Keratinocyte (primary cell): ENCODE results near the gene BTBD6. TPM values are rescaled to one million over a fixed set of nuclear protein-coding genes. Genes with fewer than 3 reads are reported as not detected.

Experiments
- DNase-seq: peaks from one replicate; pipeline ENCODE4 v3.0.0-alpha.2; 2011; ENCODE audit warnings: low read depth, missing footprints, low spot score
- FAIRE-seq: peaks from 2 replicates; lab custom pipeline; 2011; peaks lifted over from hg19 to GRCh38; lab: Jason Lieb, UNC
- H2AFZ ChIP-seq: 2 replicates; pipeline ENCODE4 v1.6.0; 2012; ENCODE audit warnings: low read length, control low read depth, inconsistent platforms; ENCODE audit not compliant: control insufficient read depth
- H3K27ac ChIP-seq: 2 replicates; pipeline ENCODE4 v1.5.1; 2011; ENCODE audit warnings: low read length; ENCODE audit not compliant: control insufficient read depth, insufficient read depth
- H3K27me3 ChIP-seq: 3 replicates; pipeline ENCODE4 v1.6.0; 2011; ENCODE audit warnings: low read length; ENCODE audit not compliant: control insufficient read depth, insufficient read depth; ENCODE audit errors: extremely low read depth
- H3K36me3 ChIP-seq, 2 experiments: 2 replicates in 1 of 2; 3 replicates in 1 of 2; pipeline ENCODE4 v1.5.1; 2011; ENCODE audit warnings: low read length in 2 of 2, mild to moderate bottlenecking in 1 of 2; ENCODE audit not compliant: control insufficient read depth in 2 of 2, insufficient read depth in 2 of 2; ENCODE audit errors: extremely low read depth in 1 of 2
- H3K4me1 ChIP-seq: 3 replicates; pipeline ENCODE4 v1.5.1; 2011; ENCODE audit warnings: low read length; ENCODE audit not compliant: control insufficient read depth, insufficient read depth; ENCODE audit errors: extremely low read depth
- H3K4me2 ChIP-seq: 3 replicates; pipeline ENCODE4 v1.6.0; 2011; ENCODE audit warnings: low read depth, low read length; ENCODE audit not compliant: control insufficient read depth, insufficient read depth; ENCODE audit errors: extremely low read depth
- H3K4me3 ChIP-seq, 3 experiments: fragments of 200-600 bp in 1 of 3; sonication (generic) in 1 of 3; 2 replicates in 2 of 3; 3 replicates in 1 of 3; pipeline ENCODE4 v1.5.1; 2011 to 2016; ENCODE audit warnings: low read length in 3 of 3, mild to moderate bottlenecking in 3 of 3, control low read depth in 2 of 3, inconsistent platforms in 1 of 3, low read depth in 1 of 3, mixed read lengths in 1 of 3, mixed run types in 1 of 3, moderate library complexity in 1 of 3; ENCODE audit not compliant: control insufficient read depth in 2 of 3, insufficient read depth in 2 of 3; ENCODE audit errors: extremely low read depth in 1 of 3
- H3K79me2 ChIP-seq: 2 replicates; pipeline ENCODE4 v1.6.0; 2012; ENCODE audit warnings: low read length; ENCODE audit not compliant: control insufficient read depth, insufficient read depth
- H3K9ac ChIP-seq: 3 replicates; pipeline ENCODE4 v1.6.0; 2011; ENCODE audit warnings: low read length; ENCODE audit not compliant: control insufficient read depth, insufficient read depth; ENCODE audit errors: extremely low read depth
- H3K9me1 ChIP-seq: 3 replicates; pipeline ENCODE4 v1.6.0; 2011; ENCODE audit warnings: low read length; ENCODE audit not compliant: control insufficient read depth, insufficient read depth; ENCODE audit errors: extremely low read depth
- H3K9me3 ChIP-seq: 2 replicates; pipeline ENCODE4 v1.5.1; 2012; ENCODE audit warnings: low read depth, low read length; ENCODE audit not compliant: control insufficient read depth
- H4K20me1 ChIP-seq: 3 replicates; pipeline ENCODE4 v1.6.0; 2011; ENCODE audit warnings: low read length; ENCODE audit not compliant: control insufficient read depth, insufficient read depth; ENCODE audit errors: extremely low read depth
- EZH2 ChIP-seq: IDR thresholded peaks from one replicate; pipeline ENCODE4 v1.6.1; 2012; ENCODE audit warnings: inconsistent platforms, mild to moderate bottlenecking, low read length, moderate library complexity
- dilution Hi-C: fragments of 300-500 bp; cut with MboI; formaldehyde crosslinking; loops from one replicate; pipeline ENCODE4 v1.7.0; 2020; ENCODE audit warnings: low sequenced_read_pairs; ENCODE audit not compliant: extremely low pct_ligation_motif_present
- polyA plus RNA-seq, 5 experiments: library from polyadenylated mRNA; depleted of rRNA in 3 of 5; stranded (reverse) in 3 of 5; stranded (forward) in 1 of 5; unstranded in 1 of 5; fragments of >200 nt; gene quantifications; 1 replicate in 1 of 5; 2 replicates in 3 of 5; 3 replicates in 1 of 5; pipeline versions ENCODE4 v1.2.1 to v1.2.3, GENCODE V29; 2011 to 2012; ENCODE audit warnings: missing spikeins in 2 of 5, low read depth in 1 of 5, low replicate concordance in 1 of 5
- TF ChIP-seq, protein P1 (sequence below), 3 experiments: IDR thresholded peaks in 1 of 3; conservative IDR thresholded peaks in 1 of 3; optimal IDR thresholded peaks in 1 of 3; 2 replicates in 2 of 3; 3 replicates in 1 of 3; pipeline versions ENCODE3 to v1.5.1; 2011; ENCODE audit warnings: low read length in 3 of 3, mild to moderate bottlenecking in 3 of 3, moderate library complexity in 2 of 3, control low read depth in 1 of 3, inconsistent platforms in 1 of 3; ENCODE audit not compliant: insufficient read depth in 2 of 3; ENCODE audit errors: extremely low read depth in 1 of 3

Gene BTBD6
- polyA plus RNA-seq, 1 donor (not counting 4 experiments of a cell fraction or from before 2014, with no cell fraction given), result 22.2 TPM

DNA sequence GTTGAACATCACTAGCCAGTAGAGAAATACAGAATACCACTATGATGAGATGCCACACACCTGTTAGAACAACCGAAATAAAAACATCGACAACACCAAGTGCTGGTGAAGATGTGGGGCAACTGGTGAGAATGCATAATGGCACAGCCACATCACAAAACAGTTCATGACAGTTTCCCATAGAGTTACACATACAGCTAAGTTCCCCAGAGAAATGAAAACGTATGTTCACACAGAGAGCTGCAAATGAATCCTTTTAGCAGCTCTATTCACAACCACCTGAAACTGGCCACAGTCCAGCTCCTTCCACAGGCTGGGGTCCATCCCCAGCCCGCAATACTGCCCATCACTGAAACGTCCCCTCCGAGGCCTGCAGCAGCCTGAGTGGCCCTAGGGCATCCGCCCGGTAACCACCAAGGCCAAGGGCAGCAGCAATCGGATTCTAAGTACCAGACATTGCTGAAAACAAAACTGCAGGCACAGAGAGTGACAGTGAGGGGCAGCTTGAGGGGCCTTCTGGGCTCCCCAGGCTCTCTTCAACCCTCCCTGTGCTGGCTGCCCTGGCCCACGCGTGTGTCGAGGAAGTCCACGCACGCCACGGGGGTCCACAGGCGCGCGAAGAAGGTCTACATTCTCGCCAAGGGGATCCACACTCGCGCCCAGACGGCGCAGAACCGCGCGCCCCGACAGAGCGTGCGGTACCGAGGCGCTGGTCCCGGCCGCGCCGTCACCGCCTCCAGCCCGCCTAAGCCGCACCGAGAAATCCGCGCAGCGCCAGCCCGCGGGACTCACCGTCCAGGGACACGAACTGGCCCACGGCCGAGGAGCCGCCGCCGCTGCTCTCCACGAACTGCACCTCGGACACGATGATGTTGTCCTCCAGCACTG is 51.6 kb downstream of the BTBD6 start:
- FAIRE-seq (no peak), DNase-seq (no peak)
- peaks cover 46% of the 10 kb centered on the region for H3K79me2 ChIP-seq
- H3K4me2 ChIP-seq, result peak overlapping the region; percentile 87
- peak overlapping the region; percentile 89 for H3K9ac ChIP-seq
- no peaks in the 10 kb centered on the region for H4K20me1 ChIP-seq
- H3K36me3 ChIP-seq, result no peaks in the 10 kb centered on the region
- peak overlapping the region; percentile 95 for H2AFZ ChIP-seq
- TF ChIP-seq EZH2, result no peak
- TF ChIP-seq, protein P1, sequence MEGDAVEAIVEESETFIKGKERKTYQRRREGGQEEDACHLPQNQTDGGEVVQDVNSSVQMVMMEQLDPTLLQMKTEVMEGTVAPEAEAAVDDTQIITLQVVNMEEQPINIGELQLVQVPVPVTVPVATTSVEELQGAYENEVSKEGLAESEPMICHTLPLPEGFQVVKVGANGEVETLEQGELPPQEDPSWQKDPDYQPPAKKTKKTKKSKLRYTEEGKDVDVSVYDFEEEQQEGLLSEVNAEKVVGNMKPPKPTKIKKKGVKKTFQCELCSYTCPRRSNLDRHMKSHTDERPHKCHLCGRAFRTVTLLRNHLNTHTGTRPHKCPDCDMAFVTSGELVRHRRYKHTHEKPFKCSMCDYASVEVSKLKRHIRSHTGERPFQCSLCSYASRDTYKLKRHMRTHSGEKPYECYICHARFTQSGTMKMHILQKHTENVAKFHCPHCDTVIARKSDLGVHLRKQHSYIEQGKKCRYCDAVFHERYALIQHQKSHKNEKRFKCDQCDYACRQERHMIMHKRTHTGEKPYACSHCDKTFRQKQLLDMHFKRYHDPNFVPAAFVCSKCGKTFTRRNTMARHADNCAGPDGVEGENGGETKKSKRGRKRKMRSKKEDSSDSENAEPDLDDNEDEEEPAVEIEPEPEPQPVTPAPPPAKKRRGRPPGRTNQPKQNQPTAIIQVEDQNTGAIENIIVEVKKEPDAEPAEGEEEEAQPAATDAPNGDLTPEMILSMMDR (optimal IDR thresholded peaks at IDR 0.05 in 1 of 3, IDR thresholded peaks at IDR 0.05 in 1 of 3, conservative IDR thresholded peaks at IDR 0.05 in 1 of 3; ENCODE audit: extremely low read depth in 1 of 3, insufficient read depth in 2 of 3, low read length in 3 of 3), result no peak
- H3K9me3 ChIP-seq, result no peaks in the 10 kb centered on the region
- H3K4me3 ChIP-seq, result peak overlapping the region; percentile 75 to 96 (median 86)
- H3K9me1 ChIP-seq, result no peaks in the 10 kb centered on the region
- peaks cover 5% of the 10 kb centered on the region for H3K4me1 ChIP-seq
- peak overlapping the region; percentile 69 for H3K27ac ChIP-seq
- no peaks in the 10 kb centered on the region for H3K27me3 ChIP-seq
- dilution Hi-C loops, result no loop called here

Other genes starting within 250 kb of the BTBD6 start
- 29.8 to 48.7 TPM (median 35.7 TPM) in 3 replicates for gene CDCA4, start 227.4 kb upstream of the BTBD6 start, polyA plus RNA-seq
- not detected in 3 replicates for gene GPR132, start 183.1 kb upstream of the BTBD6 start, polyA plus RNA-seq
- gene JAG2, start 79.8 kb upstream of the BTBD6 start, polyA plus RNA-seq, result 28.3 to 38.2 TPM (median 36.5 TPM) in 3 replicates
- gene NUDT14, start 67.2 kb upstream of the BTBD6 start, polyA plus RNA-seq, result 15.6 to 28.8 TPM (median 16.1 TPM) in 3 replicates
- gene BRF1, start 52.5 kb downstream of the BTBD6 start, polyA plus RNA-seq, result 5.4 to 8.1 TPM (median 6.5 TPM) in 3 replicates
- gene PACS2, start 66.2 kb downstream of the BTBD6 start, polyA plus RNA-seq, result 11.8 to 20.8 TPM (median 20.5 TPM) in 3 replicates
- 0.03 to 0.09 TPM in 2 of 3 replicates, not detected in the other for gene TEX22, start 150.0 kb downstream of the BTBD6 start, polyA plus RNA-seq
- gene MTA1, start 171.3 kb downstream of the BTBD6 start, polyA plus RNA-seq, result 33.6 to 50.0 TPM (median 49.2 TPM) in 3 replicates
- 4.8 to 12.7 TPM (median 5.7 TPM) in 3 replicates for gene CRIP2, start 226.3 kb downstream of the BTBD6 start, polyA plus RNA-seq
- gene CRIP1, start 238.4 kb downstream of the BTBD6 start, polyA plus RNA-seq, result 1.1 to 1.7 TPM (median 1.3 TPM) in 3 replicates
- gene TEDC1, start 242.7 kb downstream of the BTBD6 start, polyA plus RNA-seq, result 4.2 to 5.0 TPM (median 5.0 TPM) in 3 replicates